ENCODE results near the gene KCNS3.

Gene KCNS3

GRCh38 chr2:17958466-17959092, 80.1 kb downstream of the KCNS3 start:
- Histone ChIP-seq H3F3A (ENCODE audit: low read depth) (no peaks in the 10 kb centered on the region), H3K4me1 (ENCODE audit: insufficient read depth, low read length, poor library complexity, severe bottlenecking) (no peaks in the 10 kb centered on the region)
- TF ChIP-seq EZH2phosphoT487 (IDR thresholded peaks at IDR 0.05; ENCODE audit: borderline replicate concordance) (no peak), CTCF (conservative IDR thresholded peaks at IDR 0.05; ENCODE audit: low read length) (no peak)

GRCh38 chr2:17959356-17959755, 80.9 kb downstream of the KCNS3 start:
- Histone ChIP-seq H4K20me1 (ENCODE audit: insufficient read depth, low read length, poor library complexity, severe bottlenecking) (no peaks in the 10 kb centered on the region), H3K4me3 (ENCODE audit: low read length, poor library complexity, severe bottlenecking) (no peak overlapping the region), H3K9me2 (replicated peaks; ENCODE audit: low read depth, low read length) (no peaks in the 10 kb centered on the region), H3K9ac (ENCODE audit: low read depth, low read length, poor library complexity, severe bottlenecking) (no peak overlapping the region), H3F3A (ENCODE audit: low read depth) (no peaks in the 10 kb centered on the region), H3K4me1 (ENCODE audit: insufficient read depth, low read length, poor library complexity, severe bottlenecking) (no peaks in the 10 kb centered on the region), H2AFZ (ENCODE audit: low read length) (no peak overlapping the region), H3K79me2 (ENCODE audit: insufficient read depth, low read length) (no peaks in the 10 kb centered on the region), H3K9me3 (ENCODE audit: insufficient read depth, low read depth, low read length) (no peaks in the 10 kb centered on the region), H3K27me3 (ENCODE audit: insufficient read depth, low read length, poor library complexity, severe bottlenecking) (no peaks in the 10 kb centered on the region), H3K4me2 (ENCODE audit: low read depth, low read length, poor library complexity, severe bottlenecking) (no peak overlapping the region), H3K36me3 (ENCODE audit: insufficient read depth, low read length) (no peaks in the 10 kb centered on the region)
- TF ChIP-seq CTCF (conservative IDR thresholded peaks at IDR 0.05; ENCODE audit: low read length) (no peak), EZH2phosphoT487 (IDR thresholded peaks at IDR 0.05; ENCODE audit: borderline replicate concordance) (no peak)

More at GRCh38 chr2:17958466-17959092, 80.1 kb downstream of the KCNS3 start:
- H3K9me2 ChIP-seq (replicated peaks; ENCODE audit: low read depth, low read length) = no peaks in the 10 kb centered on the region
- no peaks in the 10 kb centered on the region for H3K27me3 ChIP-seq (ENCODE audit: insufficient read depth, low read length, poor library complexity, severe bottlenecking)
- H3K9ac ChIP-seq (ENCODE audit: low read depth, low read length, poor library complexity, severe bottlenecking) = no peak overlapping the region
- H3K4me2 ChIP-seq (ENCODE audit: low read depth, low read length, poor library complexity, severe bottlenecking) = no peak overlapping the region
- no peaks in the 10 kb centered on the region for H3K79me2 ChIP-seq (ENCODE audit: insufficient read depth, low read length)
- no peaks in the 10 kb centered on the region for H3K9me3 ChIP-seq (ENCODE audit: insufficient read depth, low read depth, low read length)
- H4K20me1 ChIP-seq (ENCODE audit: insufficient read depth, low read length, poor library complexity, severe bottlenecking) = no peaks in the 10 kb centered on the region
- no peaks in the 10 kb centered on the region for H3K36me3 ChIP-seq (ENCODE audit: insufficient read depth, low read length)
- H3K4me3 ChIP-seq (ENCODE audit: low read length, poor library complexity, severe bottlenecking) = no peak overlapping the region
- no peak overlapping the region for H2AFZ ChIP-seq (ENCODE audit: low read length)

DNA sequence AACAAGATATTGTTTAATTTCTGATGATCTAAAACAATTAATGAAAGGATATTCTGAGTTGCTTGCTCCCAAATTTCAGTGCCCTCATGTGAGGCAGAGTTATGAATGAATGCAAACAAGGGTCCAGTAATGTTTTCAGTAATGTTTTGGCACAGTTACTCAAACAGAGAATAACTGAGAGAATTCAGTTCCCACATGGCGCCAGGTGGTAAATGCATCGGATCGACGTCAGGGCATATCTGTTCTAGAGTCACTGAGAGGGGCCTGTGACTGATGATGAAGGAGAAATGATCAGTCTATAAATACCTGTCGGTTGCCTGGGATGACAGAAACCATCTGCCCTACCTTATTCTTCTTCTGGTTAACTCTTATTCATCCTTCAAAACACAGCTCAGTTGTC, 81.4 kb downstream of the KCNS3 start:
- Histone ChIP-seq H3K4me1 (ENCODE audit: insufficient read depth, low read length, poor library complexity, severe bottlenecking) (no peaks in the 10 kb centered on the region), H3K79me2 (ENCODE audit: insufficient read depth, low read length) (no peaks in the 10 kb centered on the region), H3K4me3 (ENCODE audit: low read length, poor library complexity, severe bottlenecking) (no peak overlapping the region), H3K9ac (ENCODE audit: low read depth, low read length, poor library complexity, severe bottlenecking) (no peak overlapping the region), H3K36me3 (ENCODE audit: insufficient read depth, low read length) (no peaks in the 10 kb centered on the region), H3F3A (ENCODE audit: low read depth) (no peaks in the 10 kb centered on the region), H2AFZ (ENCODE audit: low read length) (no peak overlapping the region), H3K27me3 (ENCODE audit: insufficient read depth, low read length, poor library complexity, severe bottlenecking) (no peaks in the 10 kb centered on the region), H3K9me2 (replicated peaks; ENCODE audit: low read depth, low read length) (no peaks in the 10 kb centered on the region), H3K4me2 (ENCODE audit: low read depth, low read length, poor library complexity, severe bottlenecking) (no peak overlapping the region), H4K20me1 (ENCODE audit: insufficient read depth, low read length, poor library complexity, severe bottlenecking) (no peaks in the 10 kb centered on the region), H3K9me3 (ENCODE audit: insufficient read depth, low read depth, low read length) (no peaks in the 10 kb centered on the region)
- no peak for TF ChIP-seq CTCF (conservative IDR thresholded peaks at IDR 0.05; ENCODE audit: low read length)
- no peak for TF ChIP-seq EZH2phosphoT487 (IDR thresholded peaks at IDR 0.05; ENCODE audit: borderline replicate concordance)

All from Loucy (cell line).